Colonic mucosa (tissue), 4 donors: ENCODE measurements around the gene WDR93. TPM values are rescaled to one million over a fixed set of nuclear protein-coding genes. Genes with fewer than 3 reads are reported as not detected.
A peak's percentile ranks its signal among the peaks of the same experiment; 100 is the strongest.

Experiments
- DNase-seq: peaks from one replicate; pipeline ENCODE4 v3.0.0-alpha.2; 2020
- H3K27ac ChIP-seq: fragments of 200-600 bp; one replicate; pipeline ENCODE4 v1.8.0; 2021
- H3K27me3 ChIP-seq: fragments of 200-600 bp; one replicate; pipeline ENCODE4 v1.8.0; 2021
- H3K36me3 ChIP-seq: fragments of 200-600 bp; one replicate; pipeline ENCODE4 v1.8.0; 2021
- H3K4me1 ChIP-seq: fragments of 200-600 bp; one replicate; pipeline ENCODE4 v1.8.0; 2021; ENCODE audit warnings: mild to moderate bottlenecking
- H3K4me3 ChIP-seq: fragments of 200-600 bp; one replicate; pipeline ENCODE4 v1.8.0; 2021
- H3K9ac ChIP-seq, 2 donors: one replicate each; pipeline ENCODE4 v1.7.0; 2013; ENCODE audit warnings: control low read depth in 2 of 2, low read depth in 2 of 2, low read length in 2 of 2
- H3K9me3 ChIP-seq: fragments of 200-600 bp; one replicate; pipeline ENCODE4 v1.8.0; 2021
- CTCF ChIP-seq: fragments of 200-600 bp; IDR thresholded peaks from one replicate; pipeline ENCODE4 v1.8.0; 2022; ENCODE audit warnings: antibody characterized with exemption, mild to moderate bottlenecking
- intact Hi-C: fragments of 100-400 bp; cut with DNase I; formaldehyde crosslinking; loops from one replicate; pipeline ENCODE4 v1.14.1; 2022
- total RNA-seq, 2 donors: library from RNA; stranded (reverse); fragmentation: NEBNext Ultra II Directional in 1 of 2; extraction: Animal tissue kit (Norgen Biotek cat#: 25700) in 1 of 2; gene quantifications; one replicate each; pipeline ENCODE4 v1.2.1, GENCODE V29; 2021
- donor health status: healthy.
- donor health status: DM: no; HTN: no; CAD: no.
- donor health status: DM: no; HTN: no; CAD: no.

Gene WDR93
- total RNA-seq, 2 donors from 2014 or later, result 0.13 TPM; not detected in 1

- intact Hi-C loops, result loop anchor here (10.0 kb wide), 1 partner anchor 329 kb away; no protein-coding TSS in a partner anchor
- Histone ChIP-seq H3K36me3 (no peaks in the 10 kb centered on the region), H3K27me3 (no peaks in the 10 kb centered on the region), H3K4me3 (no peak overlapping the region), H3K9ac (no peak overlapping the region), H3K9me3 (no peaks in the 10 kb centered on the region), H3K27ac (no peak overlapping the region), H3K4me1 (peaks cover 7% of the 10 kb centered on the region)
- TF ChIP-seq CTCF, result no peak
- DNase-seq, result no peak
Observed at GRCh38 chr15:89745768-89746167, 55.2 kb downstream of the WDR93 start.

GRCh38 chr15:89746386-89746780 is 55.8 kb downstream of the WDR93 start:
- no peaks in the 10 kb centered on the region for H3K36me3 ChIP-seq
- no peak overlapping the region for H3K4me3 ChIP-seq
- H3K27me3 ChIP-seq, result no peaks in the 10 kb centered on the region
- no peak for DNase-seq
- H3K27ac ChIP-seq, result no peak overlapping the region
- intact Hi-C loops, result loop anchor here (10.0 kb wide), 1 partner anchor 328 kb away; no protein-coding TSS in a partner anchor
- no peak for TF ChIP-seq CTCF
- no peaks in the 10 kb centered on the region for H3K9me3 ChIP-seq
- no peak overlapping the region for H3K9ac ChIP-seq
- peaks cover 7% of the 10 kb centered on the region for H3K4me1 ChIP-seq

- Histone ChIP-seq H3K4me3 (no peak overlapping the region), H3K4me1 (peaks cover 7% of the 10 kb centered on the region), H3K36me3 (no peaks in the 10 kb centered on the region), H3K9ac (no peak overlapping the region), H3K27me3 (no peaks in the 10 kb centered on the region), H3K9me3 (no peaks in the 10 kb centered on the region), H3K27ac (no peak overlapping the region)
- intact Hi-C loops, result loop anchor here (10.0 kb wide), 1 partner anchor 327 kb away; no protein-coding TSS in a partner anchor
- TF ChIP-seq CTCF, result no peak
- DNase-seq, result no peak
Observed at GRCh38 chr15:89747708-89748682, 57.4 kb downstream of the WDR93 start.

GRCh38 chr15:89749054-89749453 is 58.4 kb downstream of the WDR93 start:
- no peak for DNase-seq
- intact Hi-C loops, result loop anchor here (10.0 kb wide), 1 partner anchor 326 kb away; no protein-coding TSS in a partner anchor
- Histone ChIP-seq H3K4me1 (peaks cover 7% of the 10 kb centered on the region), H3K36me3 (no peaks in the 10 kb centered on the region), H3K9ac (no peak overlapping the region), H3K27ac (no peak overlapping the region), H3K27me3 (no peaks in the 10 kb centered on the region), H3K9me3 (no peaks in the 10 kb centered on the region), H3K4me3 (no peak overlapping the region)
- no peak for TF ChIP-seq CTCF

- TF ChIP-seq CTCF, result no peak
- DNase-seq, result no peak
- intact Hi-C loops, result loop anchor here (10.0 kb wide), 1 partner anchor 325 kb away; no protein-coding TSS in a partner anchor
- H3K4me3 ChIP-seq, result no peak overlapping the region
- no peaks in the 10 kb centered on the region for H3K27me3 ChIP-seq
- H3K27ac ChIP-seq, result no peak overlapping the region
- no peaks in the 10 kb centered on the region for H3K9me3 ChIP-seq
- H3K9ac ChIP-seq, result peak overlapping the region in 1 of 2 donors; percentile 71
- no peaks in the 10 kb centered on the region for H3K36me3 ChIP-seq
- peaks cover 7% of the 10 kb centered on the region for H3K4me1 ChIP-seq
Observed at GRCh38 chr15:89749526-89749925, 58.9 kb downstream of the WDR93 start.
